ENCODE data around the gene PIEZO2.

PIEZO2 gene

DNA sequence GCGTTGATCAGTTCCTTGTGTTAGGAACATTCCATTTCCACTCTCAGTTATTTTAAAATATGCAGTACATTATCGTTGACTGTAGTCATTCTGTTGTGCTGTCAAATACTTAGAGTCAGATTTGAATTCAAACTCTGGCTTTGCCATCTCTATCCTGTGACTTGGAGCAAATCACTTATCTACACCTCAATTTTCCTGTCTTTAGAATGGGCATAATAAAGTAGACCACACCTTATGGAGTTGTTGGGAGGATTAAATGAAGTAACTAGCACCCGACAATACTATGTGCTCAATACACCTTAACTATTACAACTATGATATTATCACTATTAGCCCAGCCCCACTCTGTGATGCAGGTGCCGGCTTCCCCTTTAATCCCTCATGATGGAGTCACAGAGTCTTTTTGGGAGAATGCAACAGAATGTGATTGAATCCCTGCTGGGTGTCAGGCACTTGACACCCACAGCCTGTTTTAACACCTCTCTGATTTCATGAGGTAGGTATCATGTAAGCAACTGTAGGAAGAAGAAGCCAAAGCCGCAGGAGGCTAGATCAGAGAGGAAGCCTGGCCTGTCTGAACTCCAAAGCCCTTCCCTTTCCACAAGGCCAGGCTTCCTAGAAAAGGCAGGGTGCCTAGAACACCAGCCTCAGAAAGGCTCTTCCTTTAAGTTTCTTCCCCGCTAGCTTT lies 315.1 kb downstream of the PIEZO2 start:
- no peak overlapping the region for H3K27ac Mint-ChIP-seq
- H3K9me3 Mint-ChIP-seq = peaks cover 4% of the 10 kb centered on the region
- no peaks in the 10 kb centered on the region for H3K4me1 Mint-ChIP-seq (ENCODE audit: low read depth)
- peaks cover 18% of the 10 kb centered on the region for H3K27me3 Mint-ChIP-seq
- no peak overlapping the region for H3K4me3 Mint-ChIP-seq
- no peaks in the 10 kb centered on the region for H3K36me3 Mint-ChIP-seq (ENCODE audit: low read depth)

DNA sequence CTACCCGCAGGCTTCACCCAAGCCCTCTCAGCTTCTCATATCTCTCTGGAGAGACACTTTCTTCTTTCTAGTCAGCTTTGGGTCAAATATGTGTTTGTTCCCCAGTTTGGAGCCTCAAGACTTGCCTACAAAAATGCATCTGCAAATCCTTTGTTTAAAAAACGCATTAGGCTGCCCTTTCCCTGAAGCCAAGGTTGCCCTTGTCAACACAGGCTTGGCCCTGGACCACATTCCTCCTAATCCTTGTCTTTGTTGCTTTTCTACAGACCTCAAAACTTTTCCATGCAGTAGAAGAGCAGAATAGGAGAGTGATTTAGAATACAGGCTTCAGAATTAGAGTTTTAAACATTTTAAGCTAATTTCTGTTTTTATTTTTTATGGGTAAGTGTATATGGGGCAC lies 315.7 kb downstream of the PIEZO2 start:
- H3K36me3 Mint-ChIP-seq (ENCODE audit: low read depth) = no peaks in the 10 kb centered on the region
- H3K27me3 Mint-ChIP-seq = peaks cover 20% of the 10 kb centered on the region

DNA sequence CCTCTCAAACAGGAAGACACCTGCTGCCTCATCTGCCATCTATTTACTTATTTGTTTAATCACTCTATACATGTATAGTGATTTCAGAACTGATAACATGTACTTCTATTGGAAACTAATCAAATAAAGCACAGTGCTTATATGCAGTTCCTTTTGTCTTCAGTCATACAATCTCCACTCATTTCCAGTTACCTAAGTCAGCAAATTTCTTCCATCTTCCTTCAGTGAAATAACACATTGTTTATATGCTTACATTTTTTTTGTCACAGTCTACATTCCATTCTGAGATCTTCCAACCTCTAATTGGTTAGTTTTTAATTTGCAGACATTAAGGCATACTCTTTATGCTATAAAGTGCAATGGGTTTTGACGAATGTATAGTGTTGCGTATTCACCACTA lies 323.0 kb downstream of the PIEZO2 start:
- peaks cover 4% of the 10 kb centered on the region for H3K9me3 Mint-ChIP-seq
- H3K27ac Mint-ChIP-seq = no peak overlapping the region
- peaks cover 46% of the 10 kb centered on the region for H3K27me3 Mint-ChIP-seq
- no peaks in the 10 kb centered on the region for H3K4me1 Mint-ChIP-seq (ENCODE audit: low read depth)
- no peak overlapping the region for H3K4me3 Mint-ChIP-seq
- H3K36me3 Mint-ChIP-seq (ENCODE audit: low read depth) = no peaks in the 10 kb centered on the region

More for the DNA sequence above, 315.7 kb downstream of the PIEZO2 start:
- Mint-ChIP-seq H3K4me1 (ENCODE audit: low read depth) (no peaks in the 10 kb centered on the region), H3K9me3 (peaks cover 4% of the 10 kb centered on the region), H3K4me3 (no peak overlapping the region), H3K27ac (no peak overlapping the region)

DNA sequence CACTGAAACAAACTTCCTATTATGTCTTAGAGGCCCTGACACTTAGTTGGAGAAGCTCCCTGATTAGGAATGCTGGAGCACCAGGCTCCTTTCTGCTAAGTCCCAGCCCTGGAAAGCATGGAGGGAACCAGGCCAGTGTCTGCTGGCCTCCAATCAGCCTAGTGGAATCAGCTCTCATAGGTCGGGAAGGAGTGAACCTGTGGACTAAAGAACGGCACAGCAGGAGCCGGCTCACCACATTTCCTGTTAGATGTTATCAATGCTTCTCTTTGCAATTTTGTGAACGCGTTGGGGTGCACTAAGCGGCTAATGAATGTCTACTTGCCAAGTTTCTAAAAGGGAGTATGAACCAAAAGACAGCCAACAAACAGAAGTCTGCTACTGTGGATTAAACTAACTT lies 326.9 kb downstream of the PIEZO2 start:
- H3K9me3 Mint-ChIP-seq = peaks cover 8% of the 10 kb centered on the region
- no peaks in the 10 kb centered on the region for H3K4me1 Mint-ChIP-seq (ENCODE audit: low read depth)
- H3K36me3 Mint-ChIP-seq (ENCODE audit: low read depth) = no peaks in the 10 kb centered on the region

DNA sequence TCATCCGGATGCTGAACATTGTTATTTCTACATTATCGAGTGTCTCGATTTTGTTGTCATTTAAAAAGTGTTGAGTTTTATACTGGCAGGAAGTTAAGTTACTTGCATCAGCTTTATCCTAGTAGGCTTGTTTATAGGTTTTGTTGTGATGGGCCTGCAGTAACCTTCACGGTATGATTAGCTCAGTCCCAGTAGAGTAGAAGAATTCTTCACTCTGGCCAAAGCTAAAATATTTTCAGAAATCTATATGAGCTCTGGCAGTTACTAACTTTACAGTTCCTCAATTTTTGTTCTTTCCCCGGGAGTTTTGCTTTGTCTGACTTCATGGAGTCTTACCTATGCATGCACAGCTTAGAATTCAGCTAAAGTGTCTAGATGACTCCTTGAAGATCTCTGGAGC lies 328.7 kb downstream of the PIEZO2 start:
- Mint-ChIP-seq H3K4me1 (ENCODE audit: low read depth) (no peaks in the 10 kb centered on the region), H3K36me3 (ENCODE audit: low read depth) (no peaks in the 10 kb centered on the region), H3K27me3 (peaks cover 29% of the 10 kb centered on the region), H3K9me3 (peaks cover 8% of the 10 kb centered on the region), H3K4me3 (no peak overlapping the region), H3K27ac (no peak overlapping the region)

More for the DNA sequence above, 326.9 kb downstream of the PIEZO2 start:
- H3K27me3 Mint-ChIP-seq = peaks cover 37% of the 10 kb centered on the region
- no peak overlapping the region for H3K27ac Mint-ChIP-seq
- no peak overlapping the region for H3K4me3 Mint-ChIP-seq

DNA sequence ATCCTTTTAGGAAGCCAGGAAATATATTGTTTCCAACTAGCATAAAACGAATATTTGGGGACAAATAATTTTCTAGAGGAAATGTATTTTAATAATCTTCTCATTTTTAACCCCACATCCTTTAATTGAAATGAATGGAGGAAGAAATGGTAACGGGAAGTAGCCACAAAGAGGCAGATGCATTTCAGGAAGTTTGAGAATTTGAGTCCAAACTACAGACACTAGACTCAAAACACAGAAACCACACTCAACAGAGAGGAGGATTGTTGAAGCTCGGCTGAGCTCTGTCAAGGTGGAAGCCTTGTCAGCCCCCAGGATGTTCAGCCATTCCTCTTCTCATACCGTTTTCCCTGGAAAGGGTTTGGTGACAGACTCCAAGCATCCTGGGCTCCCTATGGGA lies 335.0 kb downstream of the PIEZO2 start:
- Mint-ChIP-seq H3K27ac (no peak overlapping the region), H3K27me3 (no peaks in the 10 kb centered on the region), H3K9me3 (no peaks in the 10 kb centered on the region), H3K4me3 (no peak overlapping the region), H3K36me3 (ENCODE audit: low read depth) (no peaks in the 10 kb centered on the region), H3K4me1 (ENCODE audit: low read depth) (no peaks in the 10 kb centered on the region)

DNA sequence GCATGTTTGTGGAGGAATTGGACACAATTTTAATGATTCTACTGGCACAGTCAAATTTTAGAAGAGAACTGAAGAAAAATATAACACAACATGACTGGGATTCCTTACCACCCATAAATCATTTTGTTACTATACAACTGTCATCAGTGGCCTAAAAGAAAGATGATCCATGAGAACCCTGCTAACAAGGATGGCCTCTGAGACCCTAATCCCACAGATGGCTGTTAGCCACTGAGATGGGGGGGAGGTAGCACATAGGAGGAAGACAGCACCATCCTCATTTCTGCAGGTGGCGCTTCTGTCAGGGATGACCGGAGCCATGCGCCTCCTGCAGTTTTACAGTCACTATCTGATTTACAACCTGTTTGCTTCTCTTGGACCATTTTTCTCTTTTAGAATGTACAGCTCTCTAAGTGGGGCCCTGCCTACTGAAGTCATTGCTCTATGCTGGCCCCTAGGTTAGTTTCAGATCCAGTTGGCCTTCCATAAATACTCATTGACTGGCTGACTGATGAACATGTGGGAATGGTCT lies 343.7 kb downstream of the PIEZO2 start:
- H3K4me3 Mint-ChIP-seq = no peak overlapping the region

DNA sequence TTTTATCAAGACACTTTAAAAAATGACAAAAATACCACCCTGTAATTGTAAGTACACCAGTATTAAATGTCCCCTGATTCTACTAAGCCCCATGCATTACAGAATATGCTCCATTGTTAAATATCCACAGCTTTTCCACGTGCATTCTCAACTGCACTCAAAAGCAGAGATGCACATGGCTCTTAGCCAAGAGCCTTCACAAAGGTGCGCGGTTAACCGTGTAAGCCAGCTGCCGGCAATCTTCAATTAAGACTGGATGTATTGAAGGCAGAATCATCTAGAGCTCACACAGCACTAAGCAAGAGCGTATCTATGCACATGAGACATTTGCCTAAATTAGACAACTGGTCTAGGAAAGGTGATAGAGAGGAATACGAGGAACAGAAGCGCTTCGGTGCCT lies 345.2 kb downstream of the PIEZO2 start:
- Mint-ChIP-seq H3K4me1 (ENCODE audit: low read depth) (no peaks in the 10 kb centered on the region), H3K36me3 (ENCODE audit: low read depth) (no peaks in the 10 kb centered on the region), H3K4me3 (no peak overlapping the region), H3K27me3 (peaks cover 3% of the 10 kb centered on the region), H3K27ac (no peak overlapping the region), H3K9me3 (no peaks in the 10 kb centered on the region)

More for the DNA sequence above, 343.7 kb downstream of the PIEZO2 start:
- Mint-ChIP-seq H3K9me3 (no peaks in the 10 kb centered on the region), H3K4me1 (ENCODE audit: low read depth) (no peaks in the 10 kb centered on the region), H3K36me3 (ENCODE audit: low read depth) (no peaks in the 10 kb centered on the region), H3K27ac (no peak overlapping the region), H3K27me3 (peaks cover 3% of the 10 kb centered on the region)

DNA sequence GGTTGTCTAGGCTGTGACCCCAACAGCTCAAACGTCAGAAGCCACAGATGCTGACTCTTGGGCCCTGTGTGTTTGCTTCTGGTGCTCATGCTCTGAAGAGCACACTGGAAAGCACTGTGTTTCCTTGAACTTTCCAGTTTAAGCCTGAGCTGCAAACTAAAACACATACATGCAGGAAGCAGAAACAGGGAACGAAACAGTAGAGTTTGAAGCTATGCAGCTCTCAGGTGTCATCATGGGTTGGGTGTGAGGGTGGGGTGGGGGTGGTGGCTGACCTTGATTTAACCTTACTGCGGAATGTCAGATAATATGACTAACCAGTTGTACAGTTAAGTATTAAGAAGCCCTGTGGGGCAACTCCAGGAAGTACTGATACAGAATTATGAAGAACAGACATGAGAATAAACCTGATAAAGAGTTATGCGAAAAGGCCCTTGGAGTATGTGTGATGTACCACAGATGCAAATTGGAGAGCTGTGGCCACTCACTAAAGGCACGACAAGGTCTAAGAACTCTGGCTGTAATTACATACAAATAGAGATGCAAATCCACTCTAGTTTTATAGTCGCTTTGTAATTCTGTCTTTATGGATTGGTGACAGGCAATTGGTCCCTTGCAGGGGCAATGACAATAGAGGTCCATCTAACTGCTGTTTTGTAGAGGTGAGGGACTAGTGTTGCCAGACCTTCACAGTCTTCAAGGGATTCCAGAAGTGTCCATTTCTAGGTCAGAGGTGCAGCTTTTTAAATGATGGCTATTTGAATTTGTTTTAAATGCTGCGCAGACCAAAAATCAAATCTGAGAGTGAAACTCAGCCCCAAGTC lies 350.4 kb downstream of the PIEZO2 start:
- Mint-ChIP-seq H3K27me3 (peaks cover 2% of the 10 kb centered on the region), H3K4me1 (ENCODE audit: low read depth) (no peaks in the 10 kb centered on the region), H3K36me3 (ENCODE audit: low read depth) (no peaks in the 10 kb centered on the region), H3K9me3 (no peaks in the 10 kb centered on the region), H3K27ac (no peak overlapping the region), H3K4me3 (no peak overlapping the region)

DNA sequence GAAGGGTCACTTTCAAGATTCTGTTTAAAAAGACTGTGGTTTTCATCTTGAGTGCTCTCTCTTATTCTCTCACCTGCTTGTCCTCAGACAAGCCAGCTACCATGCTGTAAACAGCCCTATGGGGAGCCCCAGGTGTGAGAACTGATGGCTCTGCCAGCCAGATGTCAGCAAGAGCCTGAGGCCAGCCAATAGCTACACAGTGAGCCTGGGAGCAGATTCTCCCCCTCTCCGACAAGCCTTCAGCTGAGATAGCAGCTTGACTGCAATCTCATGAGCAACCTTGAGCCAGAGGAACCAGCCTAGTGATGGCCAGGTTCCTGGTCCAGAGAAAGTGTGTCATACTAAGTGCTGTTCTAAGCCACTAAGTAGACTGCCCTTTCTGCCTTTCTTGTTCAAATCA lies 351.5 kb downstream of the PIEZO2 start:
- H3K9me3 Mint-ChIP-seq = no peaks in the 10 kb centered on the region
- no peak overlapping the region for H3K27ac Mint-ChIP-seq
- peaks cover 9% of the 10 kb centered on the region for H3K27me3 Mint-ChIP-seq
- H3K4me3 Mint-ChIP-seq = no peak overlapping the region
- H3K36me3 Mint-ChIP-seq (ENCODE audit: low read depth) = no peaks in the 10 kb centered on the region
- H3K4me1 Mint-ChIP-seq (ENCODE audit: low read depth) = no peaks in the 10 kb centered on the region

DNA sequence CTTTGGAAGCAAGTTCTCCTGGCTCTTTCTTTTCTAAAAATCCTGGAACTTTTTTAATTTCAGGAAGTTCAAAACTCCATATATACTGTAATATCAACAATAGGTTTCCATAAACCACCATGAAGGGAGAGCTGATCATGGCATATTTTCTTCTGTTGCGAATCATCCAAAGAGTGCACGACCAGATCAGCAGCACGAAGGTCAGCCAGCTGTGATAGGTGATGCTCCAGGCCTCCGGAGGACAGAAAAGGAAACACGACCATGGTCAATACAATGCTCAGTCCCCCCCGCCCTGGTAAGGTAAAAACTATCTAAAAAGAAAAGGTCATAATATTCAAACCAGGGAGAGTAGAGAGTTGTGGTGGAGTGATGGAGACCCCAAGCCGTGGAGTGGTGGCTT lies 354.6 kb downstream of the PIEZO2 start:
- H3K36me3 Mint-ChIP-seq (ENCODE audit: low read depth) = no peaks in the 10 kb centered on the region
- H3K4me1 Mint-ChIP-seq (ENCODE audit: low read depth) = no peaks in the 10 kb centered on the region
- H3K27me3 Mint-ChIP-seq = peaks cover 9% of the 10 kb centered on the region
- H3K4me3 Mint-ChIP-seq = no peak overlapping the region
- no peaks in the 10 kb centered on the region for H3K9me3 Mint-ChIP-seq
- no peak overlapping the region for H3K27ac Mint-ChIP-seq

DNA sequence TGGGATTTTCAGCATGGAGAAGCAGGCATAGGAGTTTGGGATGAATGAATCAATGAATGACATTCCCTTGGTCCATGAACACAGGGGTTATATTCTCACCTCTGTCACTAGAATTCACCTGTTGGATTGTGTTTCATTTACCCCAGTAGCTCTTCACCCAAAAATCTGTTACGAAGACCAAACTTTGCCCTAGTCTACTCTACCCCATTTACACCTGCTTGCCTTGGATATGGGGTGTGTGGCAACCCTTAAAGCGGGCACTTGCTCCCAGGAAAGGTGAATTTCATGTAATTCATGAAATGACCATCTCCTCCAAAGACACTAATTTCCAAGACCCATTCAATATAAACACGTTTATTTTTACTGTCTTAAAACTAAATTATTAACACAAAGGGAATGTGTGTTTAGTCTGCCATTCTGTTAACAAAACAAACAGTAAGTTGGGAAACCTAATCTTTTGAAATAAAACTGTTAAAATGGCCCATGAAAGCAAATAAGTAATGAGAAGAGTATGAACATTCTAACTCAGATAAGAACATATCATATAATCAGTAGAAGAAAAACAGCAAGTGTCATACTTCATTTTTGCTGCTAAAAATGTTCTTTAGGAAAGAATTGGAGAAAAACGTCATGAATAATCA lies 355.5 kb downstream of the PIEZO2 start:
- no peaks in the 10 kb centered on the region for H3K9me3 Mint-ChIP-seq
- H3K27me3 Mint-ChIP-seq = peaks cover 14% of the 10 kb centered on the region
- H3K4me3 Mint-ChIP-seq = no peak overlapping the region
- H3K27ac Mint-ChIP-seq = no peak overlapping the region
- H3K4me1 Mint-ChIP-seq (ENCODE audit: low read depth) = no peaks in the 10 kb centered on the region
- H3K36me3 Mint-ChIP-seq (ENCODE audit: low read depth) = no peaks in the 10 kb centered on the region

DNA sequence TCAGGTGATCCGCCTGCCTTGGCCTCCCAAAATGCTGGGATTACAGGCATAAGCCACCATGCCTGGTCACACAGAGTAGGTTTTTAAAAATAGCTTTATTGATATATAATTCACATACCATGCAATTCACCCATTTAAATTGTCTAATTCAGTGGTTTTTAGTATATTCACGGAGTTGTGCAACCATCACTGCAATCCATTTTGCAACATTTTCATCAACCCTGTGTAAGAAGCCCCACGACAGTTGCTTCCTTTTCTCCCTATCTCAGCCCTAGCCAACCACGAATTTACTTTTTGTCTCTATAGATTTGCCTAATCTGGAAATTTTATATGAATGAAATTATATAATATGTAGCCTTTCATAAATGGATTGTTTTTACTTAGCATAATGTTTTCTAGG lies 357.2 kb downstream of the PIEZO2 start:
- Mint-ChIP-seq H3K27me3 (peaks cover 15% of the 10 kb centered on the region), H3K36me3 (ENCODE audit: low read depth) (no peaks in the 10 kb centered on the region), H3K4me1 (ENCODE audit: low read depth) (peaks cover 5% of the 10 kb centered on the region), H3K27ac (no peak overlapping the region), H3K4me3 (no peak overlapping the region), H3K9me3 (no peaks in the 10 kb centered on the region)

DNA sequence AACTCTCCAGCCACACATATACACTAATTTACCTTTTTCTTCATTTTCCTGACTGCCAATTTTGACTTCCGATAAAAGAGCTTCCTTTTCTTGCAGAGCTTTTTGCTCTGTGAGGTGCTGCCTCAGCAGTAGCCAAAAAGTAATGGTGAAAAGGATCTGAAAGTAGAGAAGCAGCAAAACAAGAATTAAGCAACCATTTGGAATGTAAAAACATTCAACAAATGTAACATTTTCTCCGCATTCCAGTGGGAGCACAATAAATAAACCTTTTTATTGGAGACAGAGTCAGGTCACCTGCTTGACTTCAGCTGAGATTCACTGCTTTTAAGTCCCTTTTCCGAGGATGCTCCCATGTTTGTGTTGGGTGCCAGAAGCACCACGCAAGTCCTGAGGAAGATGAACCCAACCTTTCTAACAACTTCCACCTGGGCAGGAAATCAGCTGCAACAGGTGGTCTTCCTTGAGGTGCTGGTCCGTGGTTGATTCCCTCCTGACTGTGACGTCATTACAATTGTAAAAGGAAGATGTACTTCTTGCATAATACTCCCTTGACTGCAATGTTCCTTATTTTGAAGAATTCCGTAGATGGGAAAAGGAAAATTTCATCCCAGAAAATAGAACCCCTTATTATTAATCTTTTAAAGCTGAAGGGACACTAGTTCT lies 358.1 kb downstream of the PIEZO2 start:
- H3K36me3 Mint-ChIP-seq (ENCODE audit: low read depth) = no peaks in the 10 kb centered on the region
- no peaks in the 10 kb centered on the region for H3K9me3 Mint-ChIP-seq
- peaks cover 10% of the 10 kb centered on the region for H3K4me1 Mint-ChIP-seq (ENCODE audit: low read depth)
- H3K4me3 Mint-ChIP-seq = no peak overlapping the region
- H3K27me3 Mint-ChIP-seq = peaks cover 15% of the 10 kb centered on the region
- H3K27ac Mint-ChIP-seq = no peak overlapping the region

DNA sequence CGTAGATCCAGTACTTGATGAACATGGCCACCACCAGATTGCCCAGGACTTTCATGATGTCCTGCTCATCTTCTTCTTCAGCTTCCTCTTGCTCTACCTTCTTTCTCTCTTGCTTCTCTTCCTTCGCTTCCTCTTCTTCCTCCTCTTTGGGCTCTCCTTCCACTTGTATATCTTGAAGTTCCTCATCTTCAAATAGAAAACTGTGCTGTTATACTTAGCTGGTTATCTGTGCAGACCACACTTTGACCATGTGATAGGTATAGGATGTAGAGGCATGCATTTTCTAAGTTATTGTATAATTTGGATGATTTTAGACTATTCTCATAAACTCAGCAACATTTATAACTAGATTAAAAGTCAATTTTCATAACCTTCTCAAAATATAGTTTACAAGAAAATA lies 360.2 kb downstream of the PIEZO2 start:
- Mint-ChIP-seq H3K9me3 (no peaks in the 10 kb centered on the region), H3K4me1 (ENCODE audit: low read depth) (peaks cover 10% of the 10 kb centered on the region), H3K4me3 (no peak overlapping the region), H3K36me3 (ENCODE audit: low read depth) (no peaks in the 10 kb centered on the region), H3K27ac (no peak overlapping the region), H3K27me3 (peaks cover 35% of the 10 kb centered on the region)

All from stimulated activated naive CD8-positive, alpha-beta T cell treated with anti-CD3 and anti-CD28 coated beads, Interleukin-15, Interleukin-2, amounts not matched to agents 100 ng/mL and 50 ng/mL, for 24 hours (primary cell).